ENCODE results near the gene MIDN.

- TF ChIP-seq CTCF (IDR thresholded peaks at IDR 0.05) (no peak), POLR2A (IDR thresholded peaks at IDR 0.05) (no peak), POLR2AphosphoS5 (IDR thresholded peaks at IDR 0.05) (no peak)
Measured at GRCh38 chr19:1283207-1283916, 35.0 kb downstream of the MIDN start.
